ENCODE data around the gene PTPRK.

The PTPRK gene

DNA sequence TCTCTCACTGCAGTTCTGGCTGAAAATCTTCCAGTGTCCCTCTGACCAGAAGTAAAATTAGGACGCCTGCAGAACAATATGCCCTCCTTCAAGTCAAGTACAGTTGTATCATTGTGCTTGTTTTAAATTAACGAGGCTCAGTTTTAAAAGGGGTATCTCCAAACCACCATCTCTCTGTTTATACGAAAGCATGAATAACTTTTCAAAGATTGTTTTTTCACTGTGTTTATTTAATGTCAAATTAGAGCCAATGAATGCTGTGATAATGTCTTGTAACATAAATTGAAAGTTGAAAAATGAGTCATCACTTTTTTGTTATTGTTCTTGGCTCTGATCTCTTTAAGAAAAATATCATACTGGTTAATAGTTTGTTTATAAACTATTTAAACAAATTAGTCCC is 388.8 kb downstream of the PTPRK start:
- no peak for DNase-seq (ENCODE audit: low spot score)

DNA sequence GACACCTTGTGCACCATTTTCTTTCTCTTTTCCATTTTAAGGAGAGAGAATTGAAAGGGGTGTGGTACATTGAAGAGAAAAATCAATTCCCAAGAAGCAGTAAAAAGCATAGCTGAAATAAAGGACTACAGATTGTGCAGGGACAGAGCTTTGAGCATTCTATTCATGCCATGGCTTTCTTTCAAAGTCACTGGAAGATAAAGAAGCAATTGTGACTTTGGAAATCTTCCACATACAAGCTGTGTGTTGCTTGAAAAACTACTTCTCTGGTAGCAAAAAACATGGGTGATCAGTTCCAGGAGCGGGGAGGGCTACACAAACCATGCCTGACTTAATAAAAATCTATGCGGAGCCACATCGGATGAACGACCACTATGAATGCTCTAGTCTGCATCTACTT is 389.4 kb downstream of the PTPRK start:
- no peak for DNase-seq (ENCODE audit: low spot score)

GRCh38 chr6:128129679-128130078 is 390.7 kb downstream of the PTPRK start:
- no peak for DNase-seq (ENCODE audit: low spot score)

DNA sequence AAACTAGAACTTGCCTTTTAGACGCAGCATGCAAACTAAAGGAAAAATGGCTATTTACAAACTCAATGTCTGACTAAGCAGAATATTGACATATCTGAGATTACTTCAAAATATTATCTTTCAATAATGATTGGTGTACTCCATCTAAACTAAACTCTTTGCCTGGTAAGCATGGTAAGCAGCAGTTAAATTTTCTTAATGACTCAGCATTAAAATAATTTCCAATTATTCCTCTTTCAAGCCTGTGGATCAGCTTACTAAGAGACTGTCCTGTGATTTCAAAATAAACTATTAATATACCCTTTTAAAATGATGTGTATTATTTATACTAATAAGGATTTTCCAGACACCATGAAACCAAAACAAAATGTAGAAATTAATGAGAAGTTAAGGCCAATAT is 392.7 kb downstream of the PTPRK start:
- DNase-seq (ENCODE audit: low spot score), result no peak

DNA sequence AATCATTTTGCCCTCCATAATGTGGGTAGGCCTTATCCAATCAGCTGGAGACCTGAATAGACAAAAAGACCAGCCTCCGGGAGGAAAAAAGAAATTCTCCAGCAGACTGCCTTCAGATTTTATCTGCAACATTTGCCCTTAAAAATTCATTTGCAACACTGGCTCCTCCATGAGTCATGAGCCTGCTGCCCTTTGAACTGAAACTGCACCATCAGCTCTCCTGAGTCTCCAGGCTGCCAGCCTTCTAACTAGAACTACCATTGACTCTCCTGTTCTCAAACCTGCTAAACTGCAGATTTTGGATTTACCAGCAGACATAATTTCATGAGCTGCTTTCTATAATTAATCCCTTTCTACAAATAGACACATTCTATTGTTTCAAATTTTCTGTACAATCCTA is 395.7 kb downstream of the PTPRK start:
- peak; percentile 4 for DNase-seq (ENCODE audit: low spot score)

DNA sequence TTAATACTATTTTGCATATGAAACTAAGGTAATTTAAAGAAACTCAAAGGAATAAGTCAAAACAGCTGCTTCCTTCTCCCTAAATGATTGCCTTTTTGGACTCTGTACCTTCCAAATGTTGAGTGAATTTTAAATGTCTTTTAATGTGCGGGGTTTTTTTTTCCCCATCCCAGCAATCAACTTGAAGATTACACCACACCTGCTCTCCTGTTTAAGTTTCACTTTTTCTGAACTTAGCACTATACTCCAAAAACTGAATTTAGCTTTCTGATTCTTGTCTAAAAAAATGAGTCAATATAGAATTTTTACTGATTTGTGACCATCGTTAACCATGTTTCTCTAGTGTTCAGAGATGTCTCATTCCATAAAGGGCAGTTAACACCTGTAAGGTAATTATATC is 398.8 kb downstream of the PTPRK start:
- no peak for DNase-seq (ENCODE audit: low spot score)

DNA sequence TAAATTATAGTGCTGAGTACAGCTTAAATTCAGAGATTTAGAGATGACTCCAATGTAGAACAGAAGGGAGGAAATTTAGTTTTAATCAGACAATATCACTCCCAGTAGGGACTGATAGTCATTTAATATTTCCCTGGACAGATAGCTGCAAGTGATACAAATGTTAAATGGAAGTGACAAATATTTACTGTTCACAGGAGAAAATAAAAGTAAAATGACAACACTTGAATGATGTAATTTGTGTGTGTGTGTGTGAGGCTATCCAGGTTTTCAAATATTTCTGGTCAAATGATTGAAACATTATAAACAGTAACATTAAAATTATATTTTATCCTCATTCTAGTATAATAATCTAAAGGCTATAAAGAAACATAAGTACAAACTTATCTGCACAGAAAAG is 399.2 kb downstream of the PTPRK start:
- no peak for DNase-seq (ENCODE audit: low spot score)

- no peak for DNase-seq (ENCODE audit: low spot score)
These were observed 402.0 kb downstream of the PTPRK start for GRCh38 chr6:128118401-128118800.

DNA sequence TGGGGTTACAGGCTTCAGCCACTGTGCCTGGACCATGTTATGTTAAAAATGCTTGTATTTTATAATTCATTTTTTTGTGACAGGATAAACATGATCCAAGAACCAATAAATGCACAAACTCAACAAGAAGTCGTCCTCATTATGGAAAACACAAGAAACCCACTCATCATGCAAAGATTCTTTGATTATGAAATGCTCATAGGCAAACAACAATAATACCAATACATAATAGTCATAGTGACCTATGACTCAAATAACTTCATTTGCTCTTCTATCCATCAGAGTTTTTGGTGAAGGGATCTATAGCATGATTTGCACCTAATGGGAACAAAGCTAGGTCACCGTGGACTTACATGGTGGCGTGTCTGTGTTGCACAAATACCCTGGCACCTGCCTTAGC is 402.5 kb downstream of the PTPRK start:
- DNase-seq (ENCODE audit: low spot score), result no peak

DNA sequence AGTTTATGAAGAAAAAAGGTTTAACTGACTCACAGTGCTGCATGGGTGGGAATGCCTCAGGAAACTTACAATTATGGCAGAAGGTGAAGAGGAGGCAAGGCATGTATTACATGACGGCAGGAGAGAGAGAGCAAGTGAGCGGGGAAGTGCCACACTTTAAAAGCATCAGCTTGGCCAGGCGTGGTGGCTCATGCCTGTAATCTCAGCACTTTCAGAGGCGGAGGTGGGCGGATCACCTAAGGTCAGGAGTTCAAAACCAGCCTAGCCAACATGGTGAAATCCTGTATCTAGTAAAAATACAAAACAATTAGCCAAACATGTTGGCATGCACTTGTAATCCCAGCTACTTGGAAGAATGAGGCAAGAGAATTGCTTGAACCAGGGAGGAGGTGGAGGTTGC is 406.2 kb downstream of the PTPRK start:
- no peak for DNase-seq (ENCODE audit: low spot score)

- DNase-seq (ENCODE audit: low spot score), result peak; percentile 3
These were observed 407.9 kb downstream of the PTPRK start for GRCh38 chr6:128112494-128112893.

DNA sequence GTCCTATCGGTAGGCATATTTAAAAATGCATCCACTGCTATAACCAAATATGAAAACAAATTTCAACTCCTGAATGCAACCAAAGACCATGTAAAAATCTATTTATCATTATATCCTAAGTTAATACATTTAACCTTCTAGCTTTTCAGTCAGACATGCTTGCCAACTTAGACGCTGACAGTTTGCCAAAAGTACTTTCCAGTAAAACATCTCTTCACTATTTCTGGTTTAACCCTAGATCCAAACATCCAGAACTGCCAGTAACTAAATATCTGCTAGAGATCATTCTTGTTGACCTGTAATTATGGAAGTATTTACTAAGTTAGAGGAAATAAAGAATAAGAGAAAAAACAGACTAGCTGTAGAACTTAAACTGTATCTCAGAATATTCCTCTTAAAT is 409.3 kb downstream of the PTPRK start:
- no peak for DNase-seq (ENCODE audit: low spot score)

DNA sequence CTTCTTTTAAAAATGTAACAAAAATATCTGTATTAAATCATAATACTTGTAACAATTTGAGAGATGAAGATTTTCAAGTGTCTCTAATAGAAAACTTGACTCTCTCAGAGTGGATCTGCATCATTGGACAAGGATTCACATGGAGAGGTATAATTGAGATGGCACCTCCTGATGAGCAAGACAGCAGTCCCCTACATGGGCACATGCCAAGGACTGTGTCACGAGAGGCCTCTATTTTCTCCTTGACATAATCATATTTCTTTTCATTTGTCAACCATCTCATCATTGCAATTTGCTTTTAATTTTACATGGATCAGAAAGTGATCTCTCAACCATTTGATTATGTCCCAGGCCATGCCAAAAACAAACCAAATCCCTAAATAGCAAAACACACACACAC is 412.7 kb downstream of the PTPRK start:
- DNase-seq (ENCODE audit: low spot score), result no peak

- DNase-seq (ENCODE audit: low spot score), result no peak
These were observed 420.7 kb downstream of the PTPRK start for GRCh38 chr6:128099571-128100197.

GRCh38 chr6:128098000-128098581 is 422.3 kb downstream of the PTPRK start:
- no peak for DNase-seq (ENCODE audit: low spot score)

DNA sequence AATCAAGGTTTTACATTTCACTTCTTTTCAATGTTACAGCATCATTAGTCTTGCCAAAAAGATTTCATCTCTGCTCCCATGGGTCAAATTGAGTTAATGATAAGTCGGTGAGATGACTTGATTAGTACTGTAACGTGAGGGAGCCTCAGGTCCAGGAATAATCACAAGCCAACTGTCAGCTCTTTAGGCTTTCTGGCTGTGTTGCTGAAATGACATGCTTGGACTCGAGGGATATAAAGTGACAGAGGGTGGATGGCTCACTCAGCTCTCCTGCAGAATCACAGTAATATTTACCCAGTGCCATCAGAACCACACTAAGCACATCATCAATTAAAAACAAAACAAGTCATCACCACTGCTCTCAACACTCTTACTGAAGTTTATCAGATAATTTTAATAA is 423.4 kb downstream of the PTPRK start:
- DNase-seq (ENCODE audit: low spot score), result no peak

- DNase-seq (ENCODE audit: low spot score), result no peak
These were observed 425.0 kb downstream of the PTPRK start for GRCh38 chr6:128095362-128095761.

DNA sequence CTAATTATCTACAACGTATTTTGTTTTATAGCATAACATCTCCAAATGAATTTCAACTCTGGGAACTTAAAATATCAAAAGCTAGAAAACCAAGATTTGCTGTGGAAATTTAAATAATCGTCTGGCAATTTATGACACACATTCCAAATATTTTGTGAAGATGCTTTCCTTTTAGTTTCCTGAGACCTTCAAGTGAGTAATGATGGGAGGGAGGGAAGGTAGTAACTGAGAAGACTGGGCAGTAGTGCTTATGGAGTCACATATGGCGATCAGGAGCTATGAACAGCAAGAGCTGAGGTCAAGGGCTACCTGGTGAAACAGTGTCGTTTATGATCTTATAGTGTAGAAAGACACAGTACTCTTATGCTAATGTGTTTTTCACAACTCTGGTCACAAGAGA is 441.4 kb downstream of the PTPRK start:
- DNase-seq (ENCODE audit: low spot score), result no peak

DNA sequence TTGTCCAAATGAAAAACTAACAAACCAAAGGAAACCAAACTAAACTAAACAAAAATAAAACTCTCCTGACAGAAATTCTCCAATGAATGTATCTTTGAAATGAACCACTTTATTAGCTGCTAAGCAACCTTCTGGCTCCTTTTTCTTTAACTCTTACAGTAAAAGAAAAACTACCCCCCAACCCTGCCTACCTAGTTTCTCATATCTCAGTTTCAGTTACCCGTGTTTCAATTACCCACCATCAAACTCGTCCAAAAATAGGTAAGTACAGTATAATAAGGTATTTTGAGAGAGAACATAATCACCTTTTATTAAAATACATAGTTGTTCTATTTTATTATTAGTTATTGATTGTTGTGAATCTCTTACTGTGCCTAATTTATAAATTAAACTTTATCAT is 442.1 kb downstream of the PTPRK start:
- DNase-seq (ENCODE audit: low spot score), result no peak

DNA sequence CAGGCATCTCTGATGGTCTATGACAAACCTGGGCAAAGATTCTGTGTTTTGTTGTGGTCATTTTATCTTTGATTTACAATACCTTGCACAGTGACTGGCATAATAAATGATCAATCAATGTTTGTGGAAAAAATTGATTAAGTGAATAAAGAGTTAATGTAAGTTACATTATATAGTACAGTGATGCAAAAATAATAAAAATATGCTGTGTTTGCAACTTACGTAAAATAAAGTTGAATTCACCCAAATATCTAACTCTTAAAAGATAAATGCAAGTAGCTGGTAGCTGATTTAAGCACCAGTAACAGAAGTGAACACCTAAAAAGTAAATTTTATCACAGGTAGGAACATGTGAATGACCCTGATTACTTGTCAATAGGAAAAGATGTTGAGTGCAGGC is 443.6 kb downstream of the PTPRK start:
- DNase-seq (ENCODE audit: low spot score), result no peak

DNA sequence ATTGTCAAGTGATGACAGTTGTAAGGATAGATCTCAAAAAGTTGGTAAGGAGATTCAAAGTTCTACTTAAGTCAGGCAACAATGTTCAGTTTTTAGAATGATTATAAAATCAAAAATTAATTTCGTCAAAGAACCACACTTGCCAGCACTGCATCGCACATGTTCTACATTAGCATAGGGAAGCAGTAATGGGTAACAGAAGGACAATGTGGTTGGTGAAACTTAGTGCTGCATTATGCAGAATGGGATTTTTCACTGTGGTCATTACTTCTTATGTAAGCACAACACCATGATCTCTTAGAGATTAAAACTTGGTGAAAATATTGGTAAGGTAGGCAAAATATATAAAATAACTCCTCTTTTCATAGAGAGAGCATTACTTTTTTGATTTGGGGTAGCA is 445.8 kb downstream of the PTPRK start:
- DNase-seq (ENCODE audit: low spot score), result no peak

DNA sequence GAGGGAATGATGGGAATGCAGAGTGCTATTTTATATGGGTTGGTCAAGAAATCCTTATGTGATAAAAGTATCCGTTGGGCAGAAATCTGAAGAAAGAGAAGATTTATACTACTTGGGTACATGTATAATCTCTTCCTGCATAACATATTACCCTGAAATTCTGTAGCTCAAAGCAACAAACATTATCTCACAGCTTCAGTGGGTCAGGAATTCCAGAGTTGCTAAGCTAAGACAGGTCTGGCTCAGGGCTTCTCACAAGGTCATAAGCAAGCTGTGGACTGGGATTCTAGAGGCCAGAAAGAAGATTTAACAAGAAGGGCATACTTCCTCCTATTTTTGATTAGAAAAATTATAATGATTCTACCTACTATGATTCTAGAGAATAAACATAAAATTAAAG is 447.0 kb downstream of the PTPRK start:
- DNase-seq (ENCODE audit: low spot score), result no peak

- no peak for DNase-seq (ENCODE audit: low spot score)
These were observed 449.2 kb downstream of the PTPRK start for GRCh38 chr6:128071212-128071611.

DNA sequence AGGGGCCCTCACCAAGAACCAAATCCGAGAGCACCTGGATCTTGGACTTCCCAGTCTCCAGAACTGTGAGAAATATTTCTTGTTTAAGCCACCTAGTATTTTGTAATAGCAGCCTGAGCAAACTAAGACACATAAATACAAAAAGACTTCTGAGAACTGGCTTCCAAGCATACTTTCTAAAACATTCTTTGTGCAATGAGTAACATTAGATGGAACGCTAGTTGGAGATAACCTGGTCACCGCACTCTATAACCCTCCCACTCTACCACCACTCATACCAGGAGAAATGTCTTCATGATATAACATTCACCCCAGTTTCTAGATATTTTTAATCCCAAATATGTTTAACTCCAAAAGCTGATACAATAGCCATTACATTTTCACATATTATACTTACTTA is 450.0 kb downstream of the PTPRK start:
- no peak for DNase-seq (ENCODE audit: low spot score)

GRCh38 chr6:128069188-128069587 is 451.2 kb downstream of the PTPRK start:
- DNase-seq (ENCODE audit: low spot score), result no peak
